H1 (cell line): ENCODE measurements around the gene ZNF281. TPM values are rescaled to one million over a fixed set of nuclear protein-coding genes. Genes with fewer than 3 reads are reported as not detected.

Experiments used
- CTCF ChIA-PET: fragments of 300-600 bp; sonication (Branson Sonifier 250); formaldehyde crosslinking; loops from one replicate; lab custom pipeline; 2021; ENCODE audit not compliant: partially characterized antibody; lab: Charles Lee
- POLR2A ChIA-PET: fragments of 300-600 bp; sonication (Branson Sonifier 250); formaldehyde crosslinking; loops from one replicate; lab custom pipeline; 2021; ENCODE audit warnings: inconsistent platforms; ENCODE audit not compliant: partially characterized antibody; lab: Charles Lee
- DNase-seq, 2 experiments: peaks; one replicate each; pipeline versions ENCODE4 v3.0.0 to v3.0.0-alpha.2; 2010 to 2022; ENCODE audit warnings: low spot score in 2 of 2, low read depth in 1 of 2, mixed read lengths in 1 of 2
- FAIRE-seq: peaks from 2 replicates; lab custom pipeline; 2011; peaks lifted over from hg19 to GRCh38; lab: Jason Lieb, UNC
- H2AFZ ChIP-seq: 2 replicates; pipeline ENCODE4 v1.8.1; 2012; ENCODE audit warnings: low read length, inconsistent platforms
- H2AK5ac ChIP-seq: 2 replicates; pipeline ENCODE4 v1.6.1; 2013; ENCODE audit warnings: low read depth, low read length
- H2BK120ac ChIP-seq: replicated peaks from 2 replicates; pipeline ENCODE3; 2013; ENCODE audit warnings: low read depth, low read length, inconsistent platforms
- H2BK12ac ChIP-seq: 2 replicates; pipeline ENCODE4 v1.6.1; 2013; ENCODE audit warnings: low read depth, low read length
- H2BK15ac ChIP-seq: 2 replicates; pipeline ENCODE4 v1.6.1; 2013; ENCODE audit warnings: low read length
- H2BK20ac ChIP-seq: 2 replicates; pipeline ENCODE4 v1.6.1; 2013; ENCODE audit warnings: low read length
- H2BK5ac ChIP-seq: 2 replicates; pipeline ENCODE4 v1.6.1; 2013; ENCODE audit warnings: low read depth, low read length
- H3K14ac ChIP-seq: 2 replicates; pipeline ENCODE4 v1.6.1; 2013; ENCODE audit warnings: inconsistent platforms; ENCODE audit not compliant: insufficient read length
- H3K18ac ChIP-seq: 2 replicates; pipeline ENCODE4 v1.6.1; 2013; ENCODE audit warnings: low read length; ENCODE audit errors: extremely low read depth
- H3K23ac ChIP-seq: 2 replicates; pipeline ENCODE4 v1.6.1; 2013; ENCODE audit warnings: inconsistent platforms; ENCODE audit not compliant: insufficient read length
- H3K23me2 ChIP-seq: 2 replicates; pipeline ENCODE4 v1.6.1; 2013; ENCODE audit warnings: low read depth, low read length
- H3K27ac ChIP-seq: 2 replicates; pipeline ENCODE4 v1.6.1; 2011; ENCODE audit warnings: low read depth, low read length, inconsistent platforms
- H3K27me3 ChIP-seq, 4 experiments: replicated peaks in 1 of 4; 1 replicate in 1 of 4; 2 replicates in 3 of 4; pipeline versions ENCODE4 v1.6.1 to v1.8.1; 2011 to 2013; ENCODE audit warnings: low read length in 3 of 4, mild to moderate bottlenecking in 3 of 4, inconsistent platforms in 2 of 4, mixed read lengths in 2 of 4, moderate library complexity in 1 of 4; ENCODE audit not compliant: control insufficient read depth in 3 of 4, insufficient read depth in 3 of 4; ENCODE audit errors: extremely low read depth in 1 of 4
- H3K36me3 ChIP-seq, 4 experiments: 2 replicates each; pipeline versions ENCODE4 v1.6.1 to v1.8.1; 2011 to 2013; ENCODE audit warnings: mild to moderate bottlenecking in 4 of 4, low read length in 3 of 4, moderate library complexity in 2 of 4, control low read depth in 1 of 4, inconsistent platforms in 1 of 4; ENCODE audit not compliant: insufficient read depth in 4 of 4, control insufficient read depth in 2 of 4
- H3K4ac ChIP-seq: replicated peaks from 2 replicates; pipeline ENCODE3; 2013; ENCODE audit warnings: low read length, low read depth, mixed read lengths, inconsistent platforms; ENCODE audit not compliant: insufficient read length
- H3K4me1 ChIP-seq, 4 experiments: replicated peaks in 1 of 4; 1 replicate in 1 of 4; 2 replicates in 3 of 4; pipeline versions ENCODE4 v1.6.1 to v1.8.1; 2011 to 2013; ENCODE audit warnings: low read length in 3 of 4, inconsistent platforms in 2 of 4, mixed read lengths in 1 of 4; ENCODE audit not compliant: insufficient read depth in 4 of 4, control insufficient read depth in 3 of 4
- H3K4me2 ChIP-seq, 2 experiments: 2 replicates each; pipeline versions ENCODE4 v1.6.1 to v1.8.1; 2011 to 2013; ENCODE audit warnings: low read depth in 2 of 2, low read length in 2 of 2, control low read depth in 1 of 2, inconsistent platforms in 1 of 2, mild to moderate bottlenecking in 1 of 2; ENCODE audit not compliant: insufficient read depth in 1 of 2
- H3K4me3 ChIP-seq, 4 experiments: fragments of 200-600, 300-600 bp in 1 of 4; sonication (generic), shearing (Covaris generic), sonication (Bioruptor Twin) in 1 of 4; 2 replicates each; pipeline versions ENCODE4 v1.5.1 to v1.8.1; 2011 to 2016; ENCODE audit warnings: low read length in 4 of 4, low read depth in 3 of 4, control low read depth in 2 of 4, inconsistent platforms in 2 of 4, mild to moderate bottlenecking in 2 of 4, mixed read lengths in 1 of 4, moderate library complexity in 1 of 4; ENCODE audit not compliant: insufficient read depth in 2 of 4; ENCODE audit errors: extremely low read depth in 1 of 4
- H3K56ac ChIP-seq: replicated peaks from 2 replicates; pipeline ENCODE3; 2013; ENCODE audit warnings: low read depth, mild to moderate bottlenecking, mixed read lengths, low read length, inconsistent platforms; ENCODE audit not compliant: insufficient read length
- H3K79me1 ChIP-seq: 2 replicates; pipeline ENCODE4 v1.6.1; 2013; ENCODE audit warnings: low read depth, low read length, control low read depth
- H3K79me2 ChIP-seq, 2 experiments: 2 replicates each; pipeline versions ENCODE4 v1.6.1 to v1.8.1; 2012 to 2013; ENCODE audit warnings: low read length in 2 of 2, mild to moderate bottlenecking in 2 of 2, inconsistent platforms in 1 of 2; ENCODE audit not compliant: insufficient read depth in 2 of 2, control insufficient read depth in 1 of 2
- H3K9ac ChIP-seq, 4 experiments: replicated peaks in 1 of 4; 1 replicate in 1 of 4; 2 replicates in 3 of 4; pipeline versions ENCODE4 v1.6.1 to v1.8.1; 2011 to 2013; ENCODE audit warnings: low read depth in 3 of 4, low read length in 3 of 4, control low read depth in 2 of 4, mild to moderate bottlenecking in 2 of 4, moderate library complexity in 2 of 4, inconsistent platforms in 1 of 4; ENCODE audit errors: extremely low read depth in 1 of 4
- H3K9me3 ChIP-seq, 2 experiments: 2 replicates each; pipeline versions ENCODE4 v1.6.1 to v1.8.1; 2012 to 2013; ENCODE audit warnings: mild to moderate bottlenecking in 2 of 2, moderate library complexity in 2 of 2, control low read depth in 1 of 2, inconsistent platforms in 1 of 2, low read depth in 1 of 2, low read length in 1 of 2, mixed read lengths in 1 of 2; ENCODE audit not compliant: insufficient read depth in 2 of 2
- H4K20me1 ChIP-seq, 2 experiments: replicated peaks in 1 of 2; 2 replicates each; pipeline versions ENCODE3 to v1.8.1; 2011 to 2013; ENCODE audit warnings: inconsistent platforms in 2 of 2, low read length in 2 of 2, mild to moderate bottlenecking in 1 of 2; ENCODE audit not compliant: insufficient read depth in 2 of 2, control insufficient read depth in 1 of 2
- H4K5ac ChIP-seq: 2 replicates; pipeline ENCODE4 v1.6.1; 2013; ENCODE audit warnings: low read length, low read depth, mixed read lengths, inconsistent platforms; ENCODE audit not compliant: insufficient read length
- H4K8ac ChIP-seq: 2 replicates; pipeline ENCODE4 v1.8.0; 2013; ENCODE audit warnings: mild to moderate bottlenecking, moderate library complexity, low read length, inconsistent platforms; ENCODE audit not compliant: insufficient read depth; ENCODE audit errors: extremely low read depth
- H4K91ac ChIP-seq: replicated peaks from 2 replicates; pipeline ENCODE3; 2013; ENCODE audit warnings: low read length, mixed read lengths, inconsistent platforms; ENCODE audit not compliant: insufficient read length
- CHD2 ChIP-seq: IDR thresholded peaks from 2 replicates; pipeline ENCODE4 v1.6.1; 2012; ENCODE audit warnings: low read length, improper control_type of control experiment
- CREB1 ChIP-seq: IDR thresholded peaks from 2 replicates; pipeline ENCODE4 v1.6.1; 2012; ENCODE audit warnings: inconsistent platforms
- FOSL1 ChIP-seq: IDR thresholded peaks from 2 replicates; pipeline ENCODE4 v1.6.1; 2011; ENCODE audit warnings: mild to moderate bottlenecking, low read depth, low read length, moderate library complexity; ENCODE audit not compliant: insufficient read depth
- JUN ChIP-seq: IDR thresholded peaks from 2 replicates; pipeline ENCODE4 v1.6.1; 2011; ENCODE audit warnings: low read depth, mild to moderate bottlenecking, improper control_type of control experiment, low read length
- KDM4A ChIP-seq: IDR thresholded peaks from one replicate; pipeline ENCODE4 v1.7.1; 2012; ENCODE audit warnings: low read depth, mild to moderate bottlenecking, moderate library complexity, low read length, inconsistent platforms; ENCODE audit not compliant: severe bottlenecking
- NRF1 ChIP-seq: IDR thresholded peaks from 2 replicates; pipeline ENCODE4 v1.6.1; 2011; ENCODE audit warnings: mild to moderate bottlenecking, low read depth, low read length, improper control_type of control experiment
- SIX5 ChIP-seq: IDR thresholded peaks from 2 replicates; pipeline ENCODE4 v1.6.1; 2011; ENCODE audit warnings: mild to moderate bottlenecking, low read depth, low read length
- SP1 ChIP-seq: IDR thresholded peaks from 2 replicates; pipeline ENCODE4 v1.6.1; 2011; ENCODE audit warnings: low read depth, low read length
- SP2 ChIP-seq: IDR thresholded peaks from 2 replicates; pipeline ENCODE4 v1.6.1; 2012; ENCODE audit warnings: mild to moderate bottlenecking, low read length, inconsistent platforms
- TAF7 ChIP-seq: optimal IDR thresholded peaks from 2 replicates; pipeline ENCODE3; 2011; ENCODE audit warnings: low read depth, mild to moderate bottlenecking, inconsistent platforms, low read length, moderate library complexity, borderline replicate concordance
- ZNF274 ChIP-seq: IDR thresholded peaks from 2 replicates; pipeline ENCODE4 v1.7.0; 2012; ENCODE audit warnings: low read length, borderline replicate concordance; ENCODE audit errors: extremely low read depth
- WGBS, 2 experiments: shearing (Covaris generic) in 1 of 2; methylation state at CpG; one replicate each; pipeline versions ENCODE4 v1.1.6 to v1.1.7; 2013 to 2015; ENCODE audit warnings: low lambda C conversion rate in 2 of 2, mixed read lengths in 2 of 2, inconsistent platforms in 1 of 2, low coverage in 1 of 2, missing lambda C conversion rate in 1 of 2; ENCODE audit not compliant: insufficient replicate concordance in 2 of 2, insufficient coverage in 1 of 2, insufficient read length in 1 of 2; ENCODE audit errors: extremely low coverage in 1 of 2, missing lambda C conversion rate in 1 of 2; 5-methylcytosine and 5-hydroxymethylcytosine counted together
- polyA plus RNA-seq, 7 experiments: library from polyadenylated mRNA; depleted of rRNA in 3 of 7; stranded (reverse) in 5 of 7; unstranded in 2 of 7; fragments of >200 nt in 5 of 7; fragments of 200-250 nt in 2 of 7; gene quantifications; 1 replicate in 5 of 7; 2 replicates in 1 of 7; 4 replicates in 1 of 7; pipeline versions ENCODE4 v1.2.1 to v1.2.3, GENCODE V29; 2011 to 2013; ENCODE audit warnings: missing spikeins in 2 of 7, mixed read lengths in 2 of 7
- total RNA-seq: library from RNA; stranded (reverse); fragmentation: NEBNext Ultra II Directional; extraction: Animal tissue kit (Norgen Biotek cat#: 25700); gene quantifications from 2 replicates; pipeline ENCODE4 v1.2.1, GENCODE V29; 2021
- TF ChIP-seq, protein P1 (sequence below): IDR thresholded peaks from 2 replicates; pipeline ENCODE4 v1.6.1; 2011; ENCODE audit warnings: low read length, improper control_type of control experiment

The ZNF281 gene
- total and polyA plus RNA-seq, 2 of the 8 experiments (the other 6 are each of a cell fraction or from before 2014, with no cell fraction given) = 19.5 to 61.4 TPM

DNA sequence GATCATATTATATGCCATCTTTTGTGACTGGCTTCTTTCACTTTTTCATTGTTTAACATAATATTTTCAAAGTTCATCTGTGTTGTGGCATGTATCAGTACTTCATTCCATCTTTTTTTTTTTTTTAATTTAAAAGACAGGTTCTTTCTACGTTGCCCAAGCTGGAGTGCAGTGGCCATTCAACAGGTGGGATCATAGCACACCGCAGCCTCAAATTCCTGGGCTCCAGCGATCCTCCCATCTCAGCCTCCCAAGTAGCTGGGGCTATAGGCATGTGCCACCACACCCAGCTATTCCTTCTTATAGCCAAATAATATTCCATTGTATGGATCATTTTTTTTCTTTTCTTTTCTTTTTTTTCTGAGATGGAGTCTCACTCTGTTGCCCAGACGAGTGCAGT lies 34.6 kb upstream of the ZNF281 start:
- H3K79me1 ChIP-seq = peaks cover 2% of the 10 kb centered on the region; the same call in 1 of the 2 replicates
- H3K9me3 ChIP-seq = peaks cover 0 to 3% of the 10 kb centered on the region in 2 experiments; a peak in 1 of 4 replicates
- H4K8ac ChIP-seq = no peak overlapping the region
- H3K23ac ChIP-seq = no peak overlapping the region
- CTCF ChIA-PET = no interaction called here
- no peak overlapping the region for H3K4me3 ChIP-seq
- H3K27me3 ChIP-seq = no peaks in the 10 kb centered on the region
- H2BK15ac ChIP-seq = no peak overlapping the region
- no peak overlapping the region for H3K4me2 ChIP-seq
- no peaks in the 10 kb centered on the region for H3K23me2 ChIP-seq
- H2BK120ac ChIP-seq = no peak overlapping the region
- peaks cover 0 to 15% (median 5%) of the 10 kb centered on the region in 4 experiments; a peak in 2 of 8 replicates for H3K36me3 ChIP-seq
- H3K9ac ChIP-seq = no peak overlapping the region
- H3K14ac ChIP-seq = no peak overlapping the region
- H3K4ac ChIP-seq = no peak overlapping the region
- no peak overlapping the region for H2AFZ ChIP-seq
- FAIRE-seq (no peak), DNase-seq (no peak)
- no peaks in the 10 kb centered on the region; a peak in 1 of 7 replicates for H3K4me1 ChIP-seq
- no peak overlapping the region for H2BK5ac ChIP-seq
- no peak overlapping the region for H3K18ac ChIP-seq
- H2AK5ac ChIP-seq = no peak overlapping the region
- no peak overlapping the region for H3K56ac ChIP-seq
- no peak overlapping the region for H2BK20ac ChIP-seq
- H4K91ac ChIP-seq = no peak overlapping the region
- POLR2A ChIA-PET = no interaction called here
- H4K5ac ChIP-seq = no peak overlapping the region
- H3K27ac ChIP-seq = no peak overlapping the region
- WGBS, 2 experiments = 91% methylated on average over 4 of the region's 4 CpGs; no CpG with 5 or more reads in 1 of the 2 experiments
- H2BK12ac ChIP-seq = no peak overlapping the region
- H4K20me1 ChIP-seq = no peaks in the 10 kb centered on the region
- no peaks in the 10 kb centered on the region for H3K79me2 ChIP-seq
- TF ChIP-seq SP2 = no peak
- no peak for TF ChIP-seq SIX5
- TF ChIP-seq KDM4A = no peak
- no peak for TF ChIP-seq ZNF274
- TF ChIP-seq SP1 = no peak
- TF ChIP-seq CHD2 = no peak
- TF ChIP-seq TAF7 = no peak
- TF ChIP-seq, protein P1, sequence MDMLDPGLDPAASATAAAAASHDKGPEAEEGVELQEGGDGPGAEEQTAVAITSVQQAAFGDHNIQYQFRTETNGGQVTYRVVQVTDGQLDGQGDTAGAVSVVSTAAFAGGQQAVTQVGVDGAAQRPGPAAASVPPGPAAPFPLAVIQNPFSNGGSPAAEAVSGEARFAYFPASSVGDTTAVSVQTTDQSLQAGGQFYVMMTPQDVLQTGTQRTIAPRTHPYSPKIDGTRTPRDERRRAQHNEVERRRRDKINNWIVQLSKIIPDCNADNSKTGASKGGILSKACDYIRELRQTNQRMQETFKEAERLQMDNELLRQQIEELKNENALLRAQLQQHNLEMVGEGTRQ = no peak
- TF ChIP-seq JUN = no peak
- no peak for TF ChIP-seq FOSL1
- TF ChIP-seq NRF1 = no peak
- TF ChIP-seq CREB1 = no peak
